KBM-7 (cell line): ENCODE data around the gene NOCT.
"Not testable (repeated sequence)": the region's sequence is repeated elsewhere in the genome, so short reads cannot be mapped to it uniquely, and the experiment has no call there.

Experiments used
- DNase-seq: peaks from one replicate; pipeline ENCODE4 v3.0.0-alpha.2; 2015
- in situ Hi-C: fragments of 300-500 bp; cut with MboI; formaldehyde crosslinking; loops from 2 replicates; pipeline ENCODE4 v1.14.3; 2020; ENCODE audit warnings: low sequenced_read_pairs, low pct_unique_long_range_greater_than_20kb, mixed read lengths

The NOCT gene

DNA sequence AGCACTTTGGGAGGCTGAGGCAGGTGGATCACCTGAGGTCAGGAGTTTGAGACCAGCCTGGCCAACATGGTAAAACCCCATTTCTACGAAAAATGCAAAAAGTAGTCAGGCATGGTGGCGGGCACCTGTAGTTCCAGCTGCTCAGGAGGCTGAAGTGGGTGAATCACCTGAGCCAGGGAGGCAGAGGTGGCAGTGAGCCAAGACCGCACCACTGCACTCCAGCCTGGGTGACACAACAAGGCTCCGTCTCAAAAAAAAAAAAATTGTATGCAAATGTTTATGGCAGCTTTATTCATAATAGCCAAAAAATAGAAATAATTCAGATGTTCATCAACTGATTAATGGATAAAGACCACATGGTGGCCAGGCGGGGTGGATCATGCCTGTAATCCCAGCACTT, 9.8 kb upstream of the NOCT start:
- in situ Hi-C loops, result no loop called here

DNA sequence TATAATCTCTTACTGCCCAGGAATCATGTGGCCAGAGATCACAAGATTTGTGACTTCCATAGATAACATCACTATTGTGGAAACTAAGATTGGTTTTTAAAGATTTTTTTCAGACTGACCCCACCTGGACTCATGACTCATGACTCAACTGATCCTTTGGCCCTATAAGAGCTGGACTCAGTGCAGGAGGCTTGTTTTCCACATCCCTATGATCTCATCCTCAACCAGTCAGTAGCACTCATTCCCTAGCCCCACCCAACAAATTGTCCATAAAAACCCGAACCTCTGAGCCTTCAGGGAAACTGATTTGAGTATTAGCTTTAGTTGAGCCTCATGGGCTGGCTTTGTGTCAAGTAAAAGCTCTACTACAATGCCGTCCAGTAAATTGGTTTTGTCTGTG, 7.9 kb upstream of the NOCT start:
- DNase-seq, result no peak
- in situ Hi-C loops, result no loop called here

More for the DNA sequence above, 9.8 kb upstream of the NOCT start:
- no peak for DNase-seq

DNA sequence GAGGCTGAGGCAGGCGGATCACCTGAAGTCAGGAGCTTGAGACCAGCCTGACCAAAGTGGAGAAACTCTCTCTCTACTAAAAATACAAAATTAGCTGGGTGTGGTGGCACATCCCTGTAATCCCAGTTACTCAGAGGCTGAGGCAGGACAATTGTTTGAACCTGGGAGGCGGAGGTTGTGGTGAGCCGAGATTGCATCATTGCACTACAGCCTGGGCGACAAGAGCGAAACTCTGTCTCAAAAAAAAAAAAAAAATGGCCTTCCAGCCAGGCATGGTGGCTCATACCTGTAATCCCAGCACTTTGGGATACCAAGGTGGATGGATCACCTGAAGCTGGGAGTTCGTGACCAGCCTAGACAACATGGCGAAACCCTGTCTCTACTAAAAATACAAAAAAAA, 7.3 kb upstream of the NOCT start:
- DNase-seq, in situ Hi-C loops: not testable (repeated sequence)

DNA sequence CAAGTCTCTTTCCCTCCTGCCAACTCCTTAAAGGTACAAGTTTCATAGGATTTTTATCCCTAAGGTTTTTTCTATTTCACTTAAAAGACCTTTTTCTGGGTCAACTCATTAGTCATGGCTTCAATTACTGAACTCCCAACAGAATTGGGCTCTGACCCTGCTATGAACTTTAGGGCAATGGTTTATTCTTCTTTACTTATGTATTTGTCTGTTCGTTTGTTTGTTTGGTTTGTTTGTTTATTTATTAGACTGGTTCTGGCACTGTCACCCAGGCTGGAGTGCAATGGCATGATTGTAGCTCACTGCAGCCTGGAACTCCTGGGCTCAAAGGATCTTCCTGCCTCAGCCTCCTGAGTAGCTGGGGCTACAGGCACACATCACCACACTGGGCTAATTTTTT, 5.9 kb upstream of the NOCT start:
- in situ Hi-C loops, result no loop called here
- no peak for DNase-seq

DNA sequence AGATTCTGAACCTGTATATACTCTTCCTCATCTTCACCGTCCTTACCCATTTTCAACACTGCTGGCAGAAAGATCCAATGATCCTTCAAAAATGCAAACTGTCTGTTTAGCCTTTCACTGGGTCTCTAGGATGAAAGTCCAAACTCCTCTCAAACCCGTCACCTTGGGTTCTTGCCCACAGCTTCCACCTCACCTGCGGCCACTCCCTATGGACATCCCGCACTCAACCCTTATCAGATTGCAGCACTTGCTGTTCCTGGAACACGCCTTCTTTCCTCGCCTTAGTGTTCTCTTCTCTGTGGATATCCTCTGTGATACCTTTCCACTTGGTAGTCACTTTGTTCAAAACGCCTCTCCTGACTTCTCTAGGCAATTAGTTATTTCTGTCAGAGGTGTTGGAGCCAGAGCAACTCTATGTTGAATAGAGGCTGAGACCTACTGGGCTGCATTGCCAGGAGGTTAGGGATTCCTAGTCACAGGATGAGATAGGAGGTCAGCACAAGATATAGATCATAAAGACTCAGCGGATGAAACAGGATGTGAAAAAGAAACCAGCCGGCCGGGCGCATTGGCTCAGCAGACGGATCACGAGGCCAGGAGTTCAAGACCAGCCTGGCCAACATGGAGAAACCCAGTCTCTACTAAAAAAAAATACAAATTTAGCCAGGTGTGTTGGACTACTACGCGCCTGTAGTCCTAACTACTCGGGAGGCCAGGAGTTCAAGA, 4.2 kb upstream of the NOCT start:
- in situ Hi-C loops, result no loop called here
- no peak for DNase-seq

DNA sequence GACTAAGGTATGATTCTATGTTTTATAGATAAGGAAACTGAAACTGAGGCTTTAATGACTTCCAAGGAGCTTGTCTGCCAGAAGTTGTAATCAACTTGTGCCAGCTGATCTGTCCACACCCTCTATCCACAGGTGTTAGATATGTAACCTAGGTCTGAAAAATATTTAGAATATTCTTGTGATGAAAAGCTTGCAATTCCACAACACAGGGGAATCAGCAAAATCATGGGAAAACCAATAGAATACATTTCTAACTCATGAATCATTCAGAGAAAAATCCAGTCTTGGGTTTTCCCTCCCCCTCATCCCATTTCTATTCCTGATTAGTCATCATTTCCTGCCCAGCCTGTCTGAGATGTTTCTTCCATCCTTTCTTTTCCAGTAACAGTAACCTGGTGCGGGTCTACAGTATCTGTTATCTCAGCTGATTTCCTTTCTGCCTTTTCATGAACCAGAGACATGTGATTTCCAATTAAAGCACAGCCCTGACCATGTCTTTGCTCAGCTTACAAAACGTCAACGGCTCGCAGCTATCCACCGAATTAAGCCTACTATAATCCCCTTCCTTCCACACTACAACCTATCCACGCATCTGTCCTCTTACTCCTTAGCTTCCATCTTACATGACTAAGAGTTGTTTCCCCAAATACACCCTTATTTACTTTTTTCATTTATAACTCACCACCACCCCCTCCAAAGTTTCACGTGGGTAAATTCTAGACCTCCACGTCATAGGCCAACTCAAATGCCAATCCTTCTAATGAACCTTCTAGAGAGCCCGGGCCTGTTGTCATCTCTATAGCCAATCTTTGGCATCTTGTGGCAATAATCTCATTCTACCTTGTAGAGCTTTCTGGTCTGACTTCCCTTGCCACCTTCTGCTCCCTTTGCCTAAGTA, 961 bp upstream of the NOCT start:
- peak; percentile 43 for DNase-seq

DNA sequence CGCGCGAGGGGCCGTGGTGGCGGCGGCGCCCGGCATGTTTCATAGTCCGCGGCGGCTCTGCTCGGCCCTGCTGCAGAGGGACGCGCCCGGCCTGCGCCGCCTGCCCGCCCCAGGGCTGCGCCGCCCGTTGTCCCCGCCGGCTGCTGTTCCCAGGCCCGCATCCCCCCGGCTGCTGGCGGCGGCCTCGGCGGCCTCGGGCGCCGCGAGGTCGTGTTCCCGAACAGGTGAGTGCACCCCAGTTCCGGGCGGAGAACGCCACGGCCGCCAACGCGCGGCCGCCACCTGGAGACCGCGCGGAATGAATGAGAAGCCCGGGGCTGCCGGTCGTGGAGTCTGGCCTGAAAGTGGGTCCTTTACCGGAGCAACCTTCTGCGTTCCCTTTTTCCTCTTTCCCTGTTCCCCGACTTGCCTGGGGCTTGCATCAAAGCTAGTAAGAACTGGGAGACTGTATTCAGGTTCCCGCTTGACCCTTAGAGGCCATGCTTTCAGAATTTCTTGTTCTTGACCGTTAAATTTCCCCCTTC, 429 bp downstream of the NOCT start:
- peak; percentile 58 for DNase-seq
- in situ Hi-C loops, result no loop called here

More for the DNA sequence above, 961 bp upstream of the NOCT start:
- in situ Hi-C loops, result no loop called here

DNA sequence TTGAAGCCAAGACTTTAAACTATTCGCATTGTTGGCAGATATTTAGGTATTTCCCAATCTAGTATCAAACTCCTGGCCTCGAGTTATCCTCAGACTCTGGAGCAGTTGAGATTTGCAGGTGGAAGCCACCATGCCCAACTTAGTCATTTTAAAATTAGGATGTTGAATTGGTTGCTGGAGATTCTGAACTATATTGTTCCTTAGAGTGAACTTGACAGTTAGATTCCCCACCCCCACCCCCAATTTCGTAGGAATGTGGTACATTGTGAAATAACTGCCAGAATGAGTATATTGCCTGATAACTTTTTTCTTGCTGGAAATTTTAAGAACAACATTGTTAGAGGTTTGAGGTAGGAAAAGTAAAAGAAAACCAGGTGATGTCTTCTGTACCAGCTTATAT, 2.3 kb downstream of the NOCT start:
- in situ Hi-C loops, result no loop called here
- DNase-seq, result peak; percentile 39

DNA sequence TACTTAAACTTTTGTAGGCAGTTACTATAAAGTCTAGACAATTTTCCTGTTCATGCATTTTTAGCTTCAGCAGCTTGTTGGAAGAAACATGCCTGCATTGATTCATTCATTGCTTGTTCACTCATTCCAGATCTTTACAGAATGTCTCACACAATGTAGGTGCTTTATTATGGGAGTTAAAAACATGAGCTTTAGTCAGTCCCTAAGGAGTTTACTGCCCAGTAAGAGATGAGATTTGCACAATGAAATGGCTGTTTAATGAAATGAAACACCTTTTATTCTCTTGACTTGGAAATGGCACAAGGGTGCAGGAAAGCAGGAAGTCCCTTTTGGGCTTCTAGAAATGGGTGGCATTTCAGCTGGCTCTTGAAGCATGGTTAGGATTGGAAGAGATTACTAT, 2.9 kb downstream of the NOCT start:
- no peak for DNase-seq
- in situ Hi-C loops, result no loop called here

DNA sequence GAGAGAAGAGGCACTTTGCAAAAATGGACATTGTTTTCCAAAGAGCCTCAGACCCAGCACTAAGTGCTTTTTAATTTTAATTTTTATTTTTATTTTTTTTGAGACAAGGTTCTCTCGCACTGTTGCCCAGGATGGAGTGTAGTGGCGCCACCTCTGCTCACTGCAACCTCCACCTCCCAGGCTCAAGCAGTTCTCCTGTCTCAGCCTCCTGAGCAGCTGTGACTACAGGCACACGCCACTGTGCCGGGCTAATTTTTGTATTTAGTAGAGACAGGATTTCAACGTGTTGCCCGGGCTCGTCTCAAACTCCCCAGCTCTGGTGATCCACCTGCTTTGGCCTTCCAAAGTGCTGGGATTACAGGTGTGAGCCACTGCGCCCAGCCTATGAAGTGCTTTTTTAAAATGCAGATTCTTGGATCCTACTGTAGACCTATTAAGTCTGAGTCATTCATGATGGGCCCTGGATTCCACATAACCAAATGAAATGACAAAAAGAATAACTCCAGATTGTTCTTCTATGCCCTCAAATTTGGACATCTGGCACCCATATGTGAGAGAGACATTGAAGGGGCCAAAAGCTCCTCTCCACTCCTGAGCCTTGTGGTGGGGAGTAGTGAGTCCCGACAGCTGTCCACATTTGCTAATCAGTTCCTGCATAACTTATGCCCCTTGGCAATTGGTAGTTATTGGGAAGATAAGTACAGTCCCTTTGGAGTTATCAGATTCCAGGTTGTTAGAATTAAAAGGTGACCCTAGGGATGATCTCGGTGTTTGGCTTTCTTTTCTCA, 3.6 kb downstream of the NOCT start:
- no peak for DNase-seq
- in situ Hi-C loops, result no loop called here

DNA sequence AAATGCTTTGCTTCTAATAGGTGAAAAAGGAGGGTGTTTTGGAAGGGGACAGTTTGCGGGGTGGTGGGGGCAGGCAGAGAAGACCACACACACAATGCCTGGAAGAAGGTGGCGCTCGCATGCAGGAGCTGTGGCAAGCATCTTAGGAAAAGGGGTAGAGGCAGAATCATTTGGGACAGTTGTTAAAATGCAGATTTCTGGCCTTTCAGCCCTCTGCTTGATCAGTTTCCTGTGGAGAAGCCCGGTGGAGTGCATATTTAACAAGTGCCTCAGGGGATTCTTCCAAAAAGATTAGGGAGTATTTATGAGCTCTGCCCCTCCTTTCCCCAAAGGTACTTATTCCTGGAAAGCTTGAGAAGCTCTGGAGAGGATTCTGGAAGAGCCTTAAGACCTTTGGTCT, 4.8 kb downstream of the NOCT start:
- no peak for DNase-seq
- in situ Hi-C loops, result no loop called here

DNA sequence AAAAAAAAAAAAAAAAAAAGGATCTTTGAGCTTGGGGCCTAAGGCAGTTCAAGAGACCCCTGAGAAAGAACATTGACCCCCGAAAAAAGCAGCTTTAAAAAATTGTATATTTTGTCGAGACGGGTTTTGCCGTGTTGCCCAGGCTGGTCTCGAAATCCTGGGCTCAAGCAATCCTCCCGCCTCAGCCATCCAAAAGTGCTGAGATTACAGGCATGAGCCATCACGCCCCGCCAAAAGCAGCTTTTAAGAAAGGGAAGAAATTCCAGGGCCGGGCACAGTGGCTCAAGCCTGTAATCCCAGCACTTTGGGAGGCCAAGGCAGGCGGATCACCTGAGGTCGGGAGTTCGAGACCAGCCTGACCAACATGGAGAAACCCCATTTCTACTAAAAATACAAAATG, 5.5 kb downstream of the NOCT start:
- in situ Hi-C loops, DNase-seq: not testable (repeated sequence)

DNA sequence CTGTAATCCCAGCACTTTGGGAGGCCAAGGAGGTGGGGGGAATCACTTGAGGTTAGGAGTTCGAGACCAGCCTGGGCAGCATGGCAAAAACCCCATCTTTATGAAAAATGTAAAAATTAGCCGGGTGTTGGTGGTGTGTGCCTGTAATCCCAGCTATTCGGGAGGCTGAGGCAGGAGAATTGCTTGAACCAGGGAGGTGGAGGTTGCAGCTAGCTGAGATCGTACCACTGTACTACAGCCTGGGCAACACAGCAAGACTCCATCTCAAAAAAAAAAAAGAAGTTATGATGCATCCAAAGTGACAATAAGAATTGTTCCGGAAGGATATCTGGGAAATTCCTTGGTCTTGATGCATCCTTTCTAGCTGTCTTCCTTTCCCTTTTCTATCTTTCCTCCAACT, 7.3 kb downstream of the NOCT start:
- no peak for DNase-seq
- in situ Hi-C loops, result no loop called here

DNA sequence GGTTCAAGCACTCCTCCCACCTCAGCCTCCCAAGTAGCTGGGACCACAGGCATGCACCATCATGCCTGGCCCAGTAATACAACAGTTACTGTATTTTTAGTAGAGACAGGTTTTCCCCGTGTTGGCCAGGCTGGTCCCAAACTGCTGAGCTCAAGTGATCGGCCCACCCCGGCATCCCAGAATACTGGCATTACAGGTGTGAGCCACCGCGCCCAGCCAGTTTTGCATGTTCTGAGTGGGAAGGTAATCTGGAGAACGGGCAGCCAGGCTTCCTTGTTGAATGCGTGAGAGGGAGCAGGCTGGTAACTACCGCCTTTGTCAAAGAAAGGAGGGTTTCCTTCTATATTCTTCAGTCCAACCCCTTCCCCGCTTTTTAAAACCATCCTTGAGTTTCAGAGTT, 9.1 kb downstream of the NOCT start:
- no peak for DNase-seq
- in situ Hi-C loops, result no loop called here

DNA sequence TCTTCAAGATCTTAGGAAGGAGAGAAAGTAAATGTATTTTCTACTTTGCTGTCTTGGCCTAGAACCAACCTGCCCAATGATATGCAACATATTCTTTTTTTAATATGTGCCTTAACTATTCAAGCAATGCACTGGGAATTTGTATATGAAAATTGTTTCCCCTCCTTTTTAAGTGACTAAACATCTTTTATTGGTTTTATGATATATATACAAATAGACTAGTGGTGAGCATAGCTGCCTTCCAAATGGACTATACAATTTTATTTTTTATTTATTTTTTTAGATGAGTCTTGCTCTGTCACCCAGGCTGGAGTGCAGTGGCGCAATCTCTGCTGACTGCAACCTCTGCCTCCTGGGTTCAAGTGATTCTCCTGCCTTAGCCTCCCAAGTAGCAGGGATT, 10.3 kb downstream of the NOCT start:
- in situ Hi-C loops, result no loop called here

DNA sequence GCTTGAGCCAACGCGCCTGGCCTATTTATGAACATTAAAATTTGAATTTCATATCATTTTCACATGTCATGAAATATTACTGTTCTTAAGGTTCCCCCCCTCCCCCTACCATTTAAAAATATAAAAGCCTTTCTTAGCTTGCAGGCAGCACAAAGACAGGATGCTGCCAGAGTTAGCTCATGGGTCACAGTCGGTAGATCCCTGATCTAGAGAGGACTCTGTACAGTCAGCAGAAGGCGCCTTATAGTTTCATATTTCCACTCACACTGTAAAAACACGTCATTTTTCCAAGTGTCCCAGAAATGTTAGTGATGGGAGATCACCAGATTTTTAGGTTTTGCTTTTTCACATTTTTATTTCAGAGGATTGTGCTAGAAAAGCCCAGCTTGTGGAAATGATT, 12.2 kb downstream of the NOCT start:
- DNase-seq, result no peak
- in situ Hi-C loops, result no loop called here

More for the DNA sequence above, 10.3 kb downstream of the NOCT start:
- no peak for DNase-seq

DNA sequence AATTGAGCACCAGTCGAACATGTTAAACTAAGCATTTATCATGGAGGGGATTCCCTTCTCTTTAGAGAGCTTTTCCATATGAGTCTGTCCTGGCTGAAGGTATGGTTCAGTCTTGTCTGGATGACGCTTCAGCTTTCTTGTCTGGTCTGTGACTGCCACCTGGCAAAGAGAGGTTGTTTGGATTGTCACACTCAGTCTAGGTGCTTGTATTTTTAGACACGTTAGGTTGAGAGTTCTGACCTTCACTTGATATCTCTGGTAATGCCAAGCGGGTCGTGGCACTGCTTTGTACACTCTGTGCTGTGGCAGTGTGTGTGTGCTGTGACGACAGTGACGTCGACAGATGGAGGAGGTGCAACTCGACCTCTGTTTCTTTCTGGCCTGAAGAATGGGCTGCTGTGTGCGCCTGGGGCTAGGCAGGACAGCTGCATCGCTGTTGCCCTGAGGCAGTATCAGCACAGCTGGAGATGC, 12.6 kb downstream of the NOCT start:
- no peak for DNase-seq
- in situ Hi-C loops, result no loop called here

DNA sequence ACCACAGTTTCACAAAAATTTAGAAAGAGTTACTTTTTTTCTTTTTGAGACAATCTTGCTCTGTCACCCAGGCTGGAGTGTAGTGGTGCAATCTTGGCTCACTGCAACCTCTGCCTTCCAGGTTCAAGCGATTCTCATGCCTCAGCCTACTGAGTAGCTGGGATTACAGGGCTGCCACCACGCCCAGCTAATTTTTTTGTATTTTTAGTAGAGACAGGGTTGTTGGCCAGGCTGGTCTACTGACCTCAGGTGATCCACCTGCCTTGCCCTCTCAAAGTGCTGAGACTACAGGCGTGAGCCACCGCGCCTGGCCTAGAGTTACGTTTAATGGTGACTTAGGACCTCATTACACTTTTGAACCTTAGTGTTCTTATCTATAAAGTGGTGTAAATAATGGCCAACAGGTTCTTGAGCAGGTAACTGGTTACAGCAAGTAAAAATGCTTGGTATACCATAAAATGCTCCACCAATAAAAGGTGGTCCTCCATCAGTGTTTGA, 14.3 kb downstream of the NOCT start:
- in situ Hi-C loops, DNase-seq: not testable (repeated sequence)

DNA sequence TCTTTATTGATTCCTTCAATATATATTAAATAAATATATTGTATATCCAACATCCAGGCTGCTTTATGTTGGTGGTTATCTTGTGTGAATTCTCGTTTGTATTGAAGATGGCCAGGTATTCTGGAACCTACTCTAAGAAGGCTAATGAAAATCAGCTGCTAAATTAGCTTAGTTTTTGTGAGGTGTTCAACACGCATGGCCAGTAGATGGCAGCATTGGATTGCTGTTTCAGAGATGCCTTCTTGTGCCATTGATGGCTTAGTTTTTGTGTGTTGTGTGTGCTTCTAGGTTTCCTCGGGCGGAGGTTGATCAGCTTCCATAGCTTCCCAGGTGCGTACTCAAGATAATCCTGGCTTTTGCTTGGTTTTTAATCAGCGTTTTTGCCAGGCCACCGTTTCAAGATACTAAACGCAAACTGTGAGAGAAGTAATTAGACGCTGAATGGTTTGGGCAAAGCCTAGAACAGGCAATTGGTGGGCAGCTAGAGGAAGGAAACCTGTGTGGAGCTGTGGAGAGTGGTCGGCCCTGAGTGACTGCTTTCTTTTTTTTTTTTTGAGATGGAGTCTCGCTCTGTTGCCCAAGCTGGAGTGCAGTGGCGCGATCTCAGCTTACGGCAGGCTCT, 15.1 kb downstream of the NOCT start:
- in situ Hi-C loops, result no loop called here
- DNase-seq, result peak; percentile 90
